Loucy (cell line): Measurements from ENCODE around the gene ASIC2.

ENCODE experiments used
- H2AFZ ChIP-seq: fragments of 200-600 bp; sonication (generic); 2 replicates; pipeline ENCODE4 v1.6.0; 2016; ENCODE audit warnings: antibody characterized with exemption, mild to moderate bottlenecking, low read length, moderate library complexity
- H3F3A ChIP-seq: fragments of 200-600 bp; 2 replicates; pipeline ENCODE4 v1.6.0; 2016; ENCODE audit warnings: antibody characterized with exemption, low read depth, mild to moderate bottlenecking
- H3K27me3 ChIP-seq: fragments of 200-600 bp; sonication (generic); 2 replicates; pipeline ENCODE4 v1.6.1; 2014; ENCODE audit warnings: low read length, mild to moderate bottlenecking; ENCODE audit not compliant: insufficient read depth, poor library complexity, severe bottlenecking
- H3K36me3 ChIP-seq: fragments of 200-600 bp; sonication (generic); 2 replicates; pipeline ENCODE4 v1.6.1; 2016; ENCODE audit warnings: low read length; ENCODE audit not compliant: insufficient read depth
- H3K4me1 ChIP-seq: fragments of 200-600 bp; sonication (generic); 2 replicates; pipeline ENCODE4 v1.5.1; 2014; ENCODE audit warnings: low read length, mild to moderate bottlenecking; ENCODE audit not compliant: insufficient read depth, poor library complexity, severe bottlenecking
- H3K4me2 ChIP-seq: fragments of 200-600 bp; sonication (generic); 2 replicates; pipeline ENCODE4 v1.6.0; 2014; ENCODE audit warnings: antibody characterized with exemption, low read length, low read depth, mild to moderate bottlenecking; ENCODE audit not compliant: poor library complexity, severe bottlenecking
- H3K4me3 ChIP-seq: fragments of 200-600 bp; sonication (generic); 2 replicates; pipeline ENCODE4 v1.5.1; 2014; ENCODE audit warnings: low read length, mild to moderate bottlenecking, mixed read lengths; ENCODE audit not compliant: poor library complexity, severe bottlenecking
- H3K79me2 ChIP-seq: fragments of 200-600 bp; sonication (generic); 2 replicates; pipeline ENCODE4 v1.6.1; 2014; ENCODE audit warnings: low read length; ENCODE audit not compliant: insufficient read depth
- H3K9ac ChIP-seq: fragments of 200-600 bp; sonication (generic); 2 replicates; pipeline ENCODE4 v1.6.0; 2014; ENCODE audit warnings: mild to moderate bottlenecking, low read depth, low read length, moderate library complexity; ENCODE audit not compliant: poor library complexity, severe bottlenecking
- H3K9me2 ChIP-seq: fragments of 200-600 bp; sonication (generic); replicated peaks from 2 replicates; pipeline ENCODE4 v1.6.1; 2016; ENCODE audit warnings: low read depth, low read length, mixed read lengths
- H3K9me3 ChIP-seq: fragments of 200-600 bp; sonication (generic); 2 replicates; pipeline ENCODE4 v1.6.1; 2014; ENCODE audit warnings: mild to moderate bottlenecking, antibody characterized with exemption, low read length, low read depth; ENCODE audit not compliant: insufficient read depth
- H4K20me1 ChIP-seq: fragments of 200-600 bp; sonication (generic); 2 replicates; pipeline ENCODE4 v1.6.0; 2014; ENCODE audit warnings: antibody characterized with exemption, low read length, mild to moderate bottlenecking; ENCODE audit not compliant: insufficient read depth, poor library complexity, severe bottlenecking
- EZH2phosphoT487 ChIP-seq: fragments of 200-600 bp; IDR thresholded peaks from 2 replicates; pipeline ENCODE4 v1.6.1; 2018; ENCODE audit warnings: antibody characterized with exemption, mild to moderate bottlenecking, moderate library complexity, borderline replicate concordance
- TF ChIP-seq, protein P1 (sequence below): fragments of 200-600 bp; sonication (generic); conservative IDR thresholded peaks from 2 replicates; pipeline ENCODE4 v1.5.1; 2014; ENCODE audit warnings: mild to moderate bottlenecking, antibody characterized with exemption, low read length

Gene ASIC2

DNA sequence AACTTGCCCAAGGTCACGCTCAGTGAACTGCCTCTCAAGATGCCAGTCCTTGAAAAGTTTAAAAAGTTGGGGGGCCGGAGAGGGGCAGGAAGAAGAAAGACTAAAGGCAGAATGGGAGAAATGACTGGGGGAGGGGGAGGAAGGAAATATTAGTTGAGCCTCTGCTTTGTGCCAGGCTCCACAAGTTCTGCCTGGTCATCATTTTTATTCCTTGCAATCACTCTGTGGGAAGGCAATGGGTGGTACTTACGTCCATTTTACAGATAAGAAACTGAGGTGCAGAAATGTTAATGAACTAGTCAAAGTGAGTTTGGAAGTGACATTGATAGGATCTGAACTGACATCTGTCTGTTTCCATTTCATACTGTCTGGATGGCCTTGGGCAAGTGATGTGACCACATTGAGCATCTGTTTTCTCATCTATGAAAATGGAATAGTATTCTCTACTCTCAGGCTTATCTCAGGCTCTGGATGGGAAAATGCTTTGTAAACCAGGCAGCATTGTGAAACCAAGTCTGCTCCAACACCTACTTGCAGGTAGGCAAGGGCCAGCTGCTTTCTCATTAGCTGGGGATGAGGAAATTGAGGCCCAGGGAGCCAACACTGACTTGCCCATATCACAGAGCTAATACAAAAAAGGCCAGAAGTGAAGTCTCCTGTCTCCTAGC, 19.2 kb downstream of the ASIC2 start:
- Histone ChIP-seq H3K9me2 (no peaks in the 10 kb centered on the region), H3K79me2 (no peaks in the 10 kb centered on the region), H3K4me3 (no peak overlapping the region), H3F3A (no peaks in the 10 kb centered on the region), H3K9me3 (peaks cover 7% of the 10 kb centered on the region; the same call in 1 of the 2 replicates), H3K9ac (no peak overlapping the region), H2AFZ (no peak overlapping the region), H3K36me3 (no peaks in the 10 kb centered on the region), H3K4me2 (no peak overlapping the region), H4K20me1 (no peaks in the 10 kb centered on the region), H3K27me3 (no peaks in the 10 kb centered on the region), H3K4me1 (no peaks in the 10 kb centered on the region)
- no peak for TF ChIP-seq EZH2phosphoT487
- TF ChIP-seq, protein P1, sequence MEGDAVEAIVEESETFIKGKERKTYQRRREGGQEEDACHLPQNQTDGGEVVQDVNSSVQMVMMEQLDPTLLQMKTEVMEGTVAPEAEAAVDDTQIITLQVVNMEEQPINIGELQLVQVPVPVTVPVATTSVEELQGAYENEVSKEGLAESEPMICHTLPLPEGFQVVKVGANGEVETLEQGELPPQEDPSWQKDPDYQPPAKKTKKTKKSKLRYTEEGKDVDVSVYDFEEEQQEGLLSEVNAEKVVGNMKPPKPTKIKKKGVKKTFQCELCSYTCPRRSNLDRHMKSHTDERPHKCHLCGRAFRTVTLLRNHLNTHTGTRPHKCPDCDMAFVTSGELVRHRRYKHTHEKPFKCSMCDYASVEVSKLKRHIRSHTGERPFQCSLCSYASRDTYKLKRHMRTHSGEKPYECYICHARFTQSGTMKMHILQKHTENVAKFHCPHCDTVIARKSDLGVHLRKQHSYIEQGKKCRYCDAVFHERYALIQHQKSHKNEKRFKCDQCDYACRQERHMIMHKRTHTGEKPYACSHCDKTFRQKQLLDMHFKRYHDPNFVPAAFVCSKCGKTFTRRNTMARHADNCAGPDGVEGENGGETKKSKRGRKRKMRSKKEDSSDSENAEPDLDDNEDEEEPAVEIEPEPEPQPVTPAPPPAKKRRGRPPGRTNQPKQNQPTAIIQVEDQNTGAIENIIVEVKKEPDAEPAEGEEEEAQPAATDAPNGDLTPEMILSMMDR: no peak

DNA sequence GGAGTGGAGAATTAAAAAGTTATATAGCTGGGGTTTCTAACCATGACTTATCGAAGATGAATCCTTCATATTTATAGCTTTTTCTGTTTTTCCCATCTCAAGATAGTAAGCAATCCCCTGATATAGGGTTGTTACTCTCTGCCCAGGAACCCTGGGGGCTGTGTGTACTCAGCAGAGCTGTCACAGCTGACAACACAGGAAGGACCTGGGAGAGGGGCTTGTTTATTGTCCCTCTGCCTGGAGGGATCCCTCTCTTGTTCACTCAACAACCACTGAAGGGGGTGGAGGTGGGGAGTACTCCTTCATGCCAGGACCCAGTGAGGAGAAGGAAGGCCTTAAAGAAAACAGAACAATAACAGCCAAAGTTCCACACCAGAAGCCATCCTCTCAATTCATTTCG, 19.8 kb downstream of the ASIC2 start:
- H4K20me1 ChIP-seq: no peaks in the 10 kb centered on the region
- TF ChIP-seq, protein P1: no peak
- TF ChIP-seq EZH2phosphoT487: no peak
- no peak overlapping the region for H3K4me2 ChIP-seq
- H3F3A ChIP-seq: no peaks in the 10 kb centered on the region
- no peak overlapping the region for H3K4me3 ChIP-seq
- no peaks in the 10 kb centered on the region for H3K9me2 ChIP-seq
- H3K9me3 ChIP-seq: peaks cover 7% of the 10 kb centered on the region; the same call in 1 of the 2 replicates
- H2AFZ ChIP-seq: no peak overlapping the region
- no peaks in the 10 kb centered on the region for H3K36me3 ChIP-seq
- H3K4me1 ChIP-seq: no peaks in the 10 kb centered on the region
- H3K9ac ChIP-seq: no peak overlapping the region
- no peaks in the 10 kb centered on the region for H3K79me2 ChIP-seq
- H3K27me3 ChIP-seq: no peaks in the 10 kb centered on the region

DNA sequence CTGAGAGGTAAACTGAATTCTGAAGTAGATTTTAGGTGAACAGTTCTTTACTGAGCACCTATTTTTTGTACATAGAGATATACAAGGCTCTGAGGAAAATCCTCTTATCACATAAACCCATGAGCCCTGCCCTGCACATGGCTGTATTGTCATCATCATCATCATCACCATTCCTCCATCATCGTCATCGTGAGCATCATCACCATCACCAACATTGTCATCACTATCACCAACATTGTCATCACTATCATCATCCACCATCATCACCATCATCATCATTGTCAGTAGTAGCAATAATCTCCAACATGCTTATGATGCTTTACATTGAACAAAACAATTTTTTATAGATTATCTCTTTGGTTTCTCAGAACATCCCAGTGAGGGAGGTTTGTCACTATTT, 20.7 kb downstream of the ASIC2 start:
- TF ChIP-seq EZH2phosphoT487: no peak
- TF ChIP-seq, protein P1: no peak
- Histone ChIP-seq H3K9me2 (no peaks in the 10 kb centered on the region), H3K36me3 (no peaks in the 10 kb centered on the region), H3K9ac (no peak overlapping the region), H3K4me2 (no peak overlapping the region), H3K4me1 (no peaks in the 10 kb centered on the region), H3K4me3 (no peak overlapping the region), H3F3A (no peaks in the 10 kb centered on the region), H3K9me3 (peaks cover 7% of the 10 kb centered on the region; the same call in 1 of the 2 replicates), H2AFZ (no peak overlapping the region), H3K27me3 (no peaks in the 10 kb centered on the region), H4K20me1 (no peaks in the 10 kb centered on the region), H3K79me2 (no peaks in the 10 kb centered on the region)
